Transverse colon (tissue), 3 donors: Measurements from ENCODE around the gene SPATA2.

Experiments used
- CTCF ChIP-seq, 5 experiments: fragments of 200-600 bp in 3 of 5; fragments of 450-650 bp in 2 of 5; sonication (generic) in 3 of 5; IDR thresholded peaks; 1 replicate in 2 of 5; 2 replicates in 3 of 5; pipeline ENCODE4 v1.5.1; 2016 to 2017; ENCODE audit warnings: antibody characterized with exemption in 5 of 5, inconsistent platforms in 3 of 5, mild to moderate bottlenecking in 2 of 5, moderate library complexity in 1 of 5
- EP300 ChIP-seq: sonication (generic); formaldehyde crosslinking; IDR thresholded peaks from one replicate; pipeline ENCODE4 v1.6.1; 2017; ENCODE audit warnings: antibody characterized with exemption, low read depth
- POLR2A ChIP-seq: fragments of 450-650 bp; IDR thresholded peaks from one replicate; pipeline ENCODE4 v1.6.1; 2016; ENCODE audit warnings: antibody characterized with exemption, mild to moderate bottlenecking, moderate library complexity

GRCh38 chr20:49872056-49872455, 43.3 kb downstream of the SPATA2 start:
- TF ChIP-seq POLR2A (no peak), CTCF (IDR thresholded peaks at IDR 0.05) (no peak), EP300 (no peak)
